GM21360 (cell line): Measurements from ENCODE around the gene CDH1.

Experiments used
- ATAC-seq: cut with Tn5 transposase; IDR thresholded peaks from one replicate; pipeline ENCODE4 v1.9.1; 2021; ENCODE audit warnings: mild to moderate bottlenecking, moderate library complexity; ENCODE audit not compliant: unreplicated experiment

CDH1 gene

DNA sequence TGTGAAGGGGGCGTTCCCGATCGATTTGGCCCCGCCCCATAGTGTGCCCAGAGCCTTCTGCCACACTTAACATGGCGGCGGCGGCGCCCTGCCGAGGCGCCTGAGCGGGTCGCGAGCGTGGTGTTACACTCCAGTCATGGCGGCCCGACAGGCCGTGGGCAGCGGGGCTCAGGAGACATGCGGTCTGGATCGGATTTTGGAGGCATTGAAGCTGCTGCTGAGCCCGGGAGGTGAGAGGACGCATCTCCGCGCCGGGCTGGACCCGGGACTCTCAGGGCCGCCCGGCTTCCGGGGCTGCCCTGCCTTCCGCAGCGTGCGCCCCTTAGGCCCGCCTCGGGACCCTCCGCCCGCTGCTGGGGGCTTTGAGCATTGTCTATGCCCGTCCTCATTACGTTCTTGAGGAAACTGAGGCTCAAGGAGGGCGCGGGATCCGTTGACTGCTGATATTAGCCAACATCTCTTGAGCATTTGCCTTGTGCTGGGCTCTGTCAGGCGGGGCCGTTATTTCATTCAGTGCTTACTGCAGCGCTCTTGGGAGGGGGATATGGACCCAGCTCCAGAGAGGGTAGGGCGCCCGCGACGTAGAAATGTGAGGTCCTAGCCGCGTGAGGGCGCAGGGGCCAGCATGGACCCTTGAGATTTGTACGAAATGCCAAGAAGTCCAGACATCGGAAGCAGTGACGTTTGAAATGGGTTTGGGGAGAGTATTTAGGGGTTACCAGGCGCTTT is 106.6 kb downstream of the CDH1 start, which contains the start of gene TANGO6:
Gene TANGO6, plus strand, starts transcription at position 50 of the 729 bp plus-strand sequence. Its CDS starts 87 bp downstream, at position 137.
- ATAC-seq: peak; percentile 87

DNA sequence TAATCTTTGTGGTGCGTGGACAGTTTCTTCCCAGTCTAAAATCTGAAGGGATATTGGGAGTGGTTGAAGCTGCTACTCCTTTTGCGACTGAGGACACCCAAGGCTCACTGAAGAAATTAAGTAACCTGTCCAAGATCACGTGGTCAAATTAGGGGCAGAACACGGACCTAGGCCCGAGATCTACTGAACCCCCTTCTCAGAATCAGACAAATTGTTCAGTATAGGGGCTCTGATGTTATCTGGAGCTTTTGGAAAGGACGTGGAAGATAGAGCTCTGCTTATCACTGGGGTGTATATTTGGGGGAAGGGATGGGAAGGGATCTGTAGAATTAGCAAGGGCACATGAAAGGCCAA is 107.1 kb downstream of the CDH1 start:
- ATAC-seq: no peak

DNA sequence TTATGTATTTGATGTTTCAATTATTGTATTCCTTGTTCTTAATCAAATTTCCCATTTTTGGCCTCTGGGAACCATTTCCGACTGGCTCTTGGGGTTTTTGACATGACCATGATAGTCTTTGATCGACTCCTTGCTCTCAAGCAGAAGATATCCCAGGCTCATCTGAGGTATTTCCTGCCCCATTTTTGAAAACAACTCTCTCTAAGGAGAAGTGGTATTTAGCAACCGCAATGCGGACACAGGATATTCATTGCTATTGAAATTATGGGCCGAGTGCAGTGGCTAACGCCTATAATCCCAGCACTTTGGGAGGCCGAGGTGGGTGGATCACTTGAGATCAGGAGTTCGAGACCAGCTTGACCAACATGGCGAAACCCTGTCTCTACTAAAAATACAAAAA is 111.7 kb downstream of the CDH1 start:
- ATAC-seq: no peak

DNA sequence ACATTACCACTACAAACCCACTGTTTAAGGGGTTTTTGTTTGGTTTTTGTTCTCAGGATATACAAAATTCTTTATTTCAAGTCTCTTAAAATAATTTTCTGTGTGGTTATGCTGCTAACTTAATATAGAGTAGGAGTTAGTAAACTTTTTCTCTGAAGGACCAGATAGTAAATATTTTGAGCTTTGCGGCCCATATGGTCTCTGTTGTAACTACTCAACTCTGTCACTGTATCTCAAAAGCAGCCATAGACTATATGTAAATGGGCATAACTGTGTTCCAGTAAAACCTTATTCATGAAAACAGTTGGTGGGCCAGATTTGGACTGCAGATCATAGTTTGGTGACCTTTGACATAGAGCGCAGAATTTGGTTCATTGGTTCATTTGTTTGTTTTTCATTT is 113.4 kb downstream of the CDH1 start:
- ATAC-seq: no peak

DNA sequence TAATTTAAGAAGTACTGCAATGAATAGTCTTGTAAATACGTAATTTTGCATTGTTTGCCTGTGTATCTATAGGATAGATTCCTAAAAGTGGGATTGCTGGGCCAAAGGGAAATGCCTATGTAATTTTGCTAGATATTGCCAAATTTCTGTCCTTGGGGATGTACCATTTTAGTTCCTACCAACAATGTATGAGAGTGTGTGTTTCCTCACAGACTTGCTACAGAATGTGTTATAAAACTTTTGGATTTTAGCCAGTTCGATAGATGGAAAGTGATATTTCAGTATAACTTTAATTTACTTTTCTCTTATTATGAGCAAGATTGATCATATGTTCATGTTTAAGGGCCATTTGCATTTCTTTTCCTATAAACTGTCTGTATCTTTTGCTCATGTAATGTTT is 114.5 kb downstream of the CDH1 start:
- ATAC-seq: no peak

DNA sequence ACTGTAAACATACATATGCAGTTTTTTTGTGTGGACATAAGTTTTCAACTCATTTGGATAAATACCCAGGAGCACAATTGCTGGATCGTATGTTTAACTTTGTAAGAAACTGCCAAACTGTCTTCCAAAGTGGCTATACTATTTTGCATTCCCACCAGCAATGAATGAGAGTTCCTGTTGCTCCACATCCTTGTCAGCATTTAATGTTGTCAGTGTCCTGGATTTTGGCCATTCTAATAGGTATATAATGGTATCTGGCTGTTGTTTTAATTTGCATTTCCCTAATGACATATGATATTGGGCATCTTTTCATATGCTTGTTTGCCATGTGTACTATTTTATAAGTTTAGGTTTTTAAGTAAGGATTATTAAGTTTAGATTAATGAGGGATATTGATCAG is 120.4 kb downstream of the CDH1 start:
- ATAC-seq: no peak

DNA sequence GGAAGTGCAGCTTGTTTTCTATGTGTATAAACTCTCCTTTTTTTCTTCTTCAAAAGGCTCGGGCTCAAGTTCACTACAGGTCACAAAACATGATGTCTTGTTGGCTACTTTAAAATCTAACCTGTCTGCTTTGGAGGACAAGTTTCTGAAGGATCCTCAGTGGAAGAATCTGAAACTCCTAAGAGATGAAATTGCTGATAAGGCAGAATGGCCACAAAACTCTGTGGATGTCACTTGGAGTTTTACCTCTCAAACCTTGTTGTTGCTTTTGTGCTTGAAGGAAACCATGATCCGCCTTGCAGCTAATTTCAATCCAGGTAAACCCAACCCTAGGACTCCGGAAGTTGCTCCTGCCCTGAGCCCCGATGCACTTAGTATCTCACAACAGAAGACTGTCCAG is 122.7 kb downstream of the CDH1 start:
- ATAC-seq: no peak

DNA sequence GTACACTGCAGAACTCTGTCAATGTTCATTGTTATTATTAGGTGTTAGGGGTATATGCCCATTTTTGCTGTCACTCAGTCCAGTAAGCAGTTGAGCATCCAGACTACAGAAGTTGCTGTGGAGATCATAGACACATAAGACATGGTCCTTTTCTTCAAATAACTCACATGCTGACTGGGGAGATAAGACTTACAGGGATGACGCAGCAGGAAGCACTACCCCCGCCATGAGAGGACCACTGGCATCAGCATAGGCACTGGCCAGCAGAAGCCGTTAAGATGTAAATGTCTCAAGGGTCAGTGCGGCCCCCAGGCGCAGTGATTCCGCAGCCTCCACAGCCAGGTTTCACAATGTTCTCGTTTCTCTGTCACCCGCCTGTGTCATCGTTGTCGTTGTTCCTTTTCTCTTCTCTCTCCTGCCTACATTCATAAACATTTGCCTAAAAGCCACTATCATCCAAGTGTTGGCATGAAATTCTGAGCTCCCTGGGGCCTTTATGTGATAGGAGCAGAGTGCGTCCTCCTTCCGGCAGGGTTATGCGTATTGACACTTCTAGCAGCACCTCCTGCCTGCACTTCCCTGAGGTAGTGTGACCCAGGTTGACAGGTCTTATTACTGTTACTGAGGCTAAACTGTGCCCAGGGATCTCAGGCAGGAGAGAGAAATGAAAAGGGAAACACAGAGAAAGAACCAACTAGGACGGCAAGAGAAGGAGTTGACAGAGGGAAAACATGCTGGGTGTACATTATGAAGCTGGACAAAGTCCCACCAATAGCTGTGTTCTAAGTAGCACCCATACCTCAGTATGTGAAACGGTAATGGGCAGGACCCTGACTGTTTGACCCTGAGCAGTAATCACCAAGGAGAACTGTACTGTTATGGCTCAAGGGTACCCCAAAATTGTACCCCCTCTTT is 124.1 kb downstream of the CDH1 start:
- no peak for ATAC-seq

DNA sequence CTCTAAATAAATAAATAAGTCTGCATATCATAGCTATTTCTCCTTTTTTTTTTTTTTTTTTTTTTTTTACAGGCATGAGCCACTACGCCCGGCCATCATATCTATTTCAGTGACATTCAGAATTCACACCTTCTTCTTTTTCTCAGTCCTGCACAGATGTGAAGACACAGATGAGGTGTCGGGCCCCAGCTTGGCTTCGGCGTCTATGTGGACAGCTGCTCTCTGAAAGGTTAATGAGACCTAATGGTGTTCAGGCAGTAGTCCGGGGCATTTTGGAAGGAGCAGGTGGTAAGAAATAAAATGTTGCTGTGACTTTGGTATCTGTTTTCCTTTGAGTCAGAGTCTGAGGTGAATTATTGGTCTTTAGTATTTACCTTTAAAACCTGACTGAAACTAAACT is 129.8 kb downstream of the CDH1 start:
- ATAC-seq: no peak

DNA sequence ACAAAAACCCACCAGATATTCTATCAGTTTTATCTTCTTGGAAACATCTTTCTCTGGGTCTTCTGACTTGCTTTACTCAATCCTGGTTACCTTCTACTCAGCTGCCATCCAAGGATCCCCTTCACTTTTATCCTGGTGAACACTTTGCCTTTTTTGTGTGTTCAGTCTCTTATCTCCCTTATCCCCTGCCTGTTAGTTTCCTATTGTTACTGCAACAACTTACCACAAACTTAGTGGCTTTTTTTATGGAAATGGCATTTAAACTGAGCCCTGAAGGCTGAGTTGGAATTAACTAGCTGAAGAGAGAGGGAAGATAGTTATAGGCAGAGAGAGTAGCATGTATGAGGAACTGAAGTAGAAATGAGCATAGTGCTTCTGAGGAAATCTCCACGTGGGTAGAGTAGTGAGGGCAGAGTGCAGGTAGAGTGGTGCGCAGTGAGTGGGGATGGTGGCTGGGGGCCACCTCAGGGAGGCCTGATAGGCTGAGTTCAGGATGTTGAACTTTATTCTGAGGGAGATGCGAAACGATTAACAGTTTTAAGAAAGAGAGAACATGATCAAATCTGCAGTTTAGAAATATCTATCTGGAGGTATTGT is 132.5 kb downstream of the CDH1 start:
- ATAC-seq: no peak

DNA sequence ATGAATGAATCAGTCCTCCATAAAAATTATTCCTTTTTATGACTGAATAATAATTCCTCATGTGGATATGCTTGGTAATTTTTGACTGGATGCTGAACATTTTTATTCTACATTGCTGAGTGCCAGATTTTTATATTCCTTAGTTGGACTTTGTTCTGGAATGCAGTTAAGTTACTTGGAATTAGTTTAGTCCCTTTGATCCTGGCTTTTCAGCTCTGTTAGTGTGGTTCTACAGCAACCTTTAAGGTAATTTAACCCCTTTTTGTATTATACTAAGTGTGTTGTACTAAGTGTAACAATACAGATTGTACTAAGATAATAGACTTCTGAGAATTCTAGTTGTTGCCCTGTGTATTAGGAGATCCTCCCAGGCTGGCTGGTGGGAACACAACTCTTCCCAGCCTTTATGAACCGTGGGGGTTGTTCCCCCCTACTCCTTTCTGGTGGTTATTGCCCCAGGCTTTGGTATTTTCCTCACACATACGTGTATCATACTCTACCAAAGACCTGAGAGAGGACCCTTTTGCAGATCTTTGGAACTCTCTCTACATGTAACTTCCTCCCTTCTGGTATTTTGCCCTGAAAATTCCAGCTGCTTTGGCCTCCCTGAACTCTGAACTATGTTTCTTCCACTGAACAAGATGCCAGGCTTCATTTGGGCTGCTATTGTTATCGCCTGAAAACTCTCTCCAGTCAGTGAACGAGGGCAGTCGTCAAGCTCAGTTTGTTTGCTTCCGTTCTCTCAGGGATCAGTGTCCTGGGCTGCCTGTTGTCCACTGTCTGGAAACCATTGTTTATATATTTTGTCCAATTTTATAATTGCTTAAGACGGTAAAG is 136.8 kb downstream of the CDH1 start:
- ATAC-seq: no peak

DNA sequence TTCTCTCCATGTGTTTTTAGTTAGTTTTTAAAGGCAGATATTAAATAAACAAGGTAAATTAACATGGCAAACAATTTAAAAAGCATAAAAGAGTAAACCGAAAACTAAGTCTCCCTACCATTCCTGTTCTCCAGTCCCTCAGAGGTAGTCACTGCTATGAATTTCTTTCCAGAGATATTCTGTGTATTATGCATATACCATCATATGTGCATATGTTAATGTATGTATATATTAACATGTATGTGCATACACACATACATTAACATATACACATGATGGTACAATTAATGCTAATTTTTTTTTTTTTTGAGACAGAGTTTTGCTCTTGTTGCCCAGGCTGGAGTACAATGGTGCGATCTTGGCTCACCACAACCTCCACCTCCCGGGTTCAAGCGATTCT is 138.8 kb downstream of the CDH1 start:
- ATAC-seq: no peak

DNA sequence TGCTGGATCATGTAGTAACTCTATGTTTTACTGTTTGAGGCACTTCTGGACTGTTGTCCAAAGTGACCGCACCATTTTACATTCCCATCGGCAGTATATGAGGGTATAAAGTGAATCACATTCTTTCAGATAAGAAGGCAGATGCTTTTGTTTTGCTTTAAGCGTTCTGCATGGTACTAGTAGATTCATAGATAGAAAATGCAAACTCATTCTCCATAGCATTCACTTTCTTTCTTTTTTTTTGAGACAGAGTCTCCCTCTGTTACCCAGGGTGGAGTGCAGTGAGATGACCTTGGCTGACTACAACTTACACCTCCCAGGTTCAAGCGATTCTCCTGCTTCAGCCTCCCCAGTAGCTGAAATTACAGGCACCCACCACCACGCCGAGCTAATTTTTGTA is 146.6 kb downstream of the CDH1 start:
- no peak for ATAC-seq

DNA sequence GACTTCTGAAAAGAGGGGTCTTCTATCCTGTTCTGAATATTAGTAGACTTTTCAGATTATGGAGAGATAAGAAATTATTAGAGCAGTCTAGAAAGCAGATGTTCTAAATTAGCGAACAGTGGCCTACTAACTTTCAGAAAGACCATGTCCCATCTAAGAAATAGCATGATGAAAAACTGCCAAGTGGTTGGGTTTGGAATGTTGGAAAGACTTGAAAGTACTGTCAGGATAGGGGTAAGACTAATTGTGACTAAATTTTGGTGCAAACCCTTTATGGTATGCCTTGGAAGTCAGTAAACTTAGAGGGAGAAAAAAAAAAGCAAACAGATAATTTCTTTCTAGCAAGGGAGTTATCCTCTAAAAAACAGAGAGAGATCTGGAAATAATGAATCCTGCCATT is 147.3 kb downstream of the CDH1 start:
- no peak for ATAC-seq
